BLaER1 treated with 17β-estradiol and CSF1 and Interleukin-3, amounts not matched to agents 10 nM and 100 nM (cell line): ENCODE data around the gene CFAP141.

Experiments used
- H3K27ac ChIP-seq, 11 experiments: shearing (Covaris generic); formaldehyde crosslinking; 2 replicates each; pipeline ENCODE4 v1.8.1; 2022
- H3K27me3 ChIP-seq, 11 experiments: shearing (Covaris generic); formaldehyde crosslinking; 2 replicates each; pipeline ENCODE4 v1.8.1; 2022
- H3K36me3 ChIP-seq, 11 experiments: shearing (Covaris generic); formaldehyde crosslinking; 2 replicates each; pipeline ENCODE4 v1.8.1; 2022
- H3K4me1 ChIP-seq, 10 experiments: shearing (Covaris generic); formaldehyde crosslinking; 2 replicates each; pipeline ENCODE4 v1.8.1; 2022
- H3K4me2 ChIP-seq, 11 experiments: shearing (Covaris generic); formaldehyde crosslinking; 2 replicates each; pipeline ENCODE4 v1.8.1; 2022
- H3K4me3 ChIP-seq, 10 experiments: shearing (Covaris generic); formaldehyde crosslinking; 2 replicates each; pipeline ENCODE4 v1.8.1; 2022
- H3K9ac ChIP-seq, 11 experiments: shearing (Covaris generic); formaldehyde crosslinking; 2 replicates each; pipeline ENCODE4 v1.8.1; 2022
- H3K9me3 ChIP-seq, 11 experiments: shearing (Covaris generic); formaldehyde crosslinking; replicated peaks in 1 of 11; 2 replicates each; pipeline ENCODE4 v1.8.1; 2022
- H4K20me1 ChIP-seq, 11 experiments: shearing (Covaris generic); formaldehyde crosslinking; 2 replicates each; pipeline ENCODE4 v1.8.1; 2022
- Cebpa-rat ChIP-seq, 11 experiments: shearing (Covaris generic); IDR thresholded peaks; 2 replicates each; pipeline ENCODE4 v1.8.1; 2022

The CFAP141 gene

DNA sequence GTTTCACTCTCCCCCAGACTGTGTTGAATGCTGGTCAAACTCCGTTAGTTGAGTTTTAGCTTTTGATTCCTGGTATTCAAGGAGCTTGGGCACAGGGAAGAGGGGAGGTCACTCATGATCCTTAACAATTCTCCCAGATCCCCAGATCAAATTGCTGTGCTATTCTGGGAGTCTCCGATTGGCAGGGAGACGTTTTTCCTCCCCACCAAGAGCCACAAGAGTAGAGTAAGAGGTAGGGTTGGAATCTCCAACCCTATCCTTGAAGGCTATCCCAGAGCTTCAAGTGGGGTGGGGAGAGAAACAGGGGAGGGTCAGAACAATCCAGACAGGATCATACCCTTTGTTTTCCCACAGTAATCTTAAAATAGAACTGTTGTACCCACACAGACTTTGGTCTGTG, 13.7 kb downstream of the CFAP141 start:
- Histone ChIP-seq H3K9ac (peak overlapping the region in 9 of 11 experiments; percentile 8 to 61 (median 41); a peak in 12 of 22 replicates), H3K27ac (peak overlapping the region in 10 of 11 experiments; percentile 39 to 75 (median 68); a peak in 19 of 22 replicates), H3K9me3 (no peaks in the 10 kb centered on the region), H3K27me3 (no peaks in the 10 kb centered on the region), H3K36me3 (no peaks in the 10 kb centered on the region), H3K4me2 (peak overlapping the region; percentile 50 to 84 (median 74)), H3K4me3 (no peak overlapping the region), H4K20me1 (no peaks in the 10 kb centered on the region), H3K4me1 (peaks cover 15 to 44% (median 27%) of the 10 kb centered on the region in 10 experiments)
- TF ChIP-seq Cebpa-rat (IDR thresholded peaks at IDR 0.05) = no peak

DNA sequence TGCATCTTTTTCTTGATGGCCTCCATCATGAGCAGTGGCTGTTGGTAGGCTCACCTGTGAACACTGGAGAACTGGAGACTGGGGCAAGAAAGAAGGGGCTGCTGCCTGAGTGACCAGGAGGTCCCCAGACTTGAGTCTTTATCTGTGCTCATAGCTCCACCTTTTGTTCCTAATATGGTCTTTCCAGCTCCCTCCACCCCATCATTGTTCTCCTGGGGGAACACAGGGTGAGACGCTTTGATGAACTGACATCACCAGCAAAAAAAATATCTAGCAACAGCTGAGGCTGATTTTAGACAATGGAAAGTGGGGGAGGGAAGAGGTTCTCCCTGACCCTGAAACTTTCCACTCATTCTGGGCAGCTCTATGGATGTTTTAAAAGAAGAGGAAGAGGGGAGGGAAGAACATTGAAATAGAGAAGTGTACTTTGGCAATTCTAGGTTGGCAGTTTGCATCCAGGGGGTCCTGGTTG, 14.1 kb downstream of the CFAP141 start, which contains the start of gene TPM3:
Gene TPM3 (minus strand): TSS at position 111 of the 472 bp plus-strand sequence. CDS start 82 bp downstream, at position 29.
- H3K4me2 ChIP-seq = peak within 1 kb of the TSS; percentile 50 to 84 (median 74)
- no peaks in the 10 kb centered on the region for H3K27me3 ChIP-seq
- peaks cover 15 to 44% (median 27%) of the 10 kb centered on the region in 10 experiments for H3K4me1 ChIP-seq
- no peaks in the 10 kb centered on the region for H3K36me3 ChIP-seq
- H3K9ac ChIP-seq = peak within 1 kb of the TSS in 9 of 11 experiments; percentile 8 to 61 (median 41); a peak in 13 of 22 replicates
- no peaks in the 10 kb centered on the region for H3K9me3 ChIP-seq
- H3K27ac ChIP-seq = peak within 1 kb of the TSS in 10 of 11 experiments; percentile 39 to 75 (median 68); a peak in 19 of 22 replicates
- no peaks in the 10 kb centered on the region for H4K20me1 ChIP-seq
- H3K4me3 ChIP-seq = no peak within 1 kb of the TSS
- no peak for TF ChIP-seq Cebpa-rat (IDR thresholded peaks at IDR 0.05)

DNA sequence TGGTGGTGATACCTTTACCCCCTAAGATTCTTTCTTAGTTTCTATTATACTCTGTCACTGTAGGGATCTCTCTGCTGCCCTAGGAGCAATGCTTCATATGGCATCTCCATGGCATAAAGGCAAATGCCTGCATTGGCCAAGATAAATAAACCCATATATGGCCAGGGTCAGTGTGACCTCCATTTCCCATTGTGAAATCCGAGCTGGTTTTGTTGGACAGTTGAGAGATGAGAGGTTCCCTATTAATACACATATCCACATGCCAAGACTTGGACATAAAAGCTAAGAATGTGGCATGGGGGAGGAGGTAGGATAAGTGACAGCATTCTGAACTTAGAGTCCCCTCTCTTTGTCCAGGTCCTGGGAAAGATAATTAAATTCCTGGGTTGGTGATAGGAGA, 15.6 kb downstream of the CFAP141 start:
- Histone ChIP-seq H3K9ac (no peak overlapping the region), H3K4me1 (peaks cover 15 to 44% (median 27%) of the 10 kb centered on the region in 10 experiments), H3K27ac (no peak overlapping the region), H3K4me2 (no peak overlapping the region), H3K27me3 (no peaks in the 10 kb centered on the region), H3K4me3 (no peak overlapping the region), H3K36me3 (no peaks in the 10 kb centered on the region), H4K20me1 (no peaks in the 10 kb centered on the region), H3K9me3 (no peaks in the 10 kb centered on the region)
- no peak for TF ChIP-seq Cebpa-rat (IDR thresholded peaks at IDR 0.05)

DNA sequence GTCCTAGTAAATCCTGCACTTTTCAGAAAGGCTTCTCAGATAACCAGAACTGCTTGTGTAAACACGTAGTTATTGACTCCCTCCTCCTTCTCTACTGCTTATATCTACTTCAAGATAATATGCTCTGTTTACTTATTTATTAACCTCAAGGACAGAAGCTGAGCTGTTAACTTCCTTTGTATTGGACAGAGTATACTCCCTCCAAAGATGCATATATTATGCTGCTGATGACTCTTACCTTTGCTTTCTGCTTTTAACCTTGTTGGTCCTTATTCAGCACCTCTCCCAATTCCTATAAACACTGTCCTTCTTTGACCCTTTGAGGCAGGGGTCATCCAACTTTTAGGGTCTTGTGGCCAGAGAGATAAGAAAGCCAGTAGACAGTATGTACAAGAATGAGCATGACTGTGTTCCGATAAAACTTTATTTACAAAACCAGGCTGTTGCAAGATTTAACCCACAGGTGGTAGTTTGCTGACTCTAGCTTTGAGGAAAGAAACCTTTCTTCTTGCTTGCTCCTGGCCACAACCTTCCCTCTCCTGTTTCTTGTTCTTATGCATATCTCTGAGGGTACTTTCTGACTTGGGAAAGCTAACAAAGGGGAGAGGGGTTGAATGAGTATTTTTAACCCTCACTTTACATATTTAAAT, 19.2 kb downstream of the CFAP141 start:
- Histone ChIP-seq H3K36me3 (no peaks in the 10 kb centered on the region), H3K27me3 (no peaks in the 10 kb centered on the region), H4K20me1 (peaks cover 2 to 10% (median 4%) of the 10 kb centered on the region in 11 experiments; a peak in 21 of 22 replicates), H3K4me3 (no peak overlapping the region), H3K9me3 (no peaks in the 10 kb centered on the region), H3K27ac (no peak overlapping the region), H3K4me1 (peaks cover 12 to 26% (median 20%) of the 10 kb centered on the region in 10 experiments), H3K4me2 (no peak overlapping the region), H3K9ac (no peak overlapping the region; a peak in 2 of 22 replicates)
- no peak for TF ChIP-seq Cebpa-rat (IDR thresholded peaks at IDR 0.05)

DNA sequence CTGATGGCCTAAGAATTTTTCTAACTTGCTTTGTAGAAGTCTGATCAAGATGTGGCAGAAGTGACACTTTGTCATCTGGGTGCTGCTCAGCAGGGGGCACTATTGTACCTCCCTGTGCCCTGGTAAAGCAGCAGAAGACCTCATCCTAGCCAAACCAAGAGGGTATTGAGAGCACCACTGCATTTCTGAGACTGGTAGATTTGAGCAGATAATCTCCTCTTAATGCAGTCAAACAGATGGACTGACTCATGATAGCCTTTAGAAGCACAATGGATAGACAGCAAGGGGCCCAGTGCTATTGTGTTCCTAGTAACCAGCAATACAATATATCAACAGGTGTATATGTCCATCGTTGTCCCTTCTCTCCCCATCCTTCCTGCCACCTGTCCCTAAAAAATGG, 20.0 kb downstream of the CFAP141 start:
- Histone ChIP-seq H3K9ac (no peak overlapping the region), H3K4me2 (no peak overlapping the region), H3K36me3 (peaks cover 0 to 7% (median 2%) of the 10 kb centered on the region in 11 experiments; a peak in 10 of 22 replicates), H4K20me1 (peaks cover 10 to 18% (median 12%) of the 10 kb centered on the region in 11 experiments), H3K27ac (no peak overlapping the region), H3K27me3 (no peaks in the 10 kb centered on the region), H3K4me1 (peaks cover 11 to 18% (median 14%) of the 10 kb centered on the region in 10 experiments), H3K4me3 (no peak overlapping the region), H3K9me3 (no peaks in the 10 kb centered on the region)
- no peak for TF ChIP-seq Cebpa-rat (IDR thresholded peaks at IDR 0.05)

DNA sequence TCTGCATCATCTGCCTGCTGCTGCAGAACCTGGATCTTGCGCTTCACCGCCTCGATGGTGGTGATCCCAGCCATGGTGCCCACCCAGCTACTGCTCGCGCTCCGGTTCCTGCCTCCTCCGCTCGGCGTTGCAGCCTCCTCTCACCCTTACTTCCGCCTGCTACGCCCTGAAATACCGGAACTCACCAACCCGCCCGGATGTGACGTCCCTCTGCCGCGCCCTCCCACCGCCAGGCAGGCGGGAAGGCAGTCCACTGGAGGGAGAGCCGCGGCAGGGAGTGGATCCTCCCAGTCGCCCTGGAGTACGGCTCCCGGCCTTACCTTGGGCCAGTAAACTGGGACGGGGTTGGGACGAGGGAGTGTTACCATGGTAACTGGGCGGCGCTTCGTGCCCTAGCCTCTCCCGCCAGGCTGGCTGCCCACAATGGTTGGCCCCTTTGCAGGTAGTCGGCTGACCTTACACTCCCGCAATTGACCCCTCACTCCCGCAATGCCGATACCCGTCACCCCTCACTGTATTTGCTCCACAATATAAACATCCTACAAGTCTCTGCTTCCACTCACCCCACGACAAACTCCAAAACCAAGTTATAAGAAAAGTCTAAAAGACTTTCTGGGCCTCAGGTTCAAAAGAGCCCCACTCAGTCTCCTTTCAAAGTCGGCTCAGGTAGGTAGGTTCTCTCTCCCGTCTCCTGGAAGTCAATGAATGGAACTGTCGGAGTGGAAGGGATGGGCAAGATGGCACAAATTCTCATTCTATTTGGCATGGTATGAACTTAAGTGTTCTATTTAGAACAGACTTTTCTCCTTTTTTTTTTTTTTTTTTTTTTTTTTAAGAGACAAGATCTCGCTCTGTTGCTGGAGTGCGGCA, 22.9 kb downstream of the CFAP141 start:
- peak overlapping the region; percentile 82 to 96 (median 90) for H3K4me3 ChIP-seq
- H3K4me2 ChIP-seq = peak overlapping the region; percentile 83 to 99 (median 94)
- H3K36me3 ChIP-seq = peaks cover 11 to 36% (median 30%) of the 10 kb centered on the region in 11 experiments
- TF ChIP-seq Cebpa-rat (IDR thresholded peaks at IDR 0.05) = no peak
- peaks cover 39 to 47% (median 40%) of the 10 kb centered on the region in 11 experiments for H4K20me1 ChIP-seq
- no peaks in the 10 kb centered on the region for H3K27me3 ChIP-seq
- no peaks in the 10 kb centered on the region for H3K9me3 ChIP-seq
- peaks cover 29 to 45% (median 40%) of the 10 kb centered on the region in 10 experiments for H3K4me1 ChIP-seq
- H3K27ac ChIP-seq = peak overlapping the region; percentile 82 to 97 (median 93)
- H3K9ac ChIP-seq = peak overlapping the region; percentile 84 to 97 (median 91)

- peak overlapping the region; percentile 82 to 97 (median 93) for H3K27ac ChIP-seq
- peak overlapping the region; percentile 83 to 99 (median 96); a peak in 21 of 22 replicates for H3K4me2 ChIP-seq
- peaks cover 46 to 55% (median 48%) of the 10 kb centered on the region in 11 experiments for H4K20me1 ChIP-seq
- H3K4me3 ChIP-seq = peak overlapping the region; percentile 82 to 96 (median 90)
- peak overlapping the region; percentile 84 to 97 (median 91) for H3K9ac ChIP-seq
- H3K4me1 ChIP-seq = peaks cover 37 to 53% (median 47%) of the 10 kb centered on the region in 10 experiments
- no peak for TF ChIP-seq Cebpa-rat (IDR thresholded peaks at IDR 0.05)
- H3K27me3 ChIP-seq = no peaks in the 10 kb centered on the region
- peaks cover 11 to 43% (median 38%) of the 10 kb centered on the region in 11 experiments for H3K36me3 ChIP-seq
- H3K9me3 ChIP-seq = no peaks in the 10 kb centered on the region
Observed at GRCh38 chr1:154182344-154183045, 23.6 kb downstream of the CFAP141 start.

GRCh38 chr1:154181944-154182343, 24.2 kb downstream of the CFAP141 start:
- H3K4me2 ChIP-seq = peak overlapping the region; percentile 83 to 99 (median 96)
- no peaks in the 10 kb centered on the region for H3K27me3 ChIP-seq
- peak overlapping the region; percentile 84 to 97 (median 91) for H3K9ac ChIP-seq
- peak overlapping the region; percentile 82 to 96 (median 90) for H3K4me3 ChIP-seq
- no peaks in the 10 kb centered on the region for H3K9me3 ChIP-seq
- peak overlapping the region; percentile 82 to 97 (median 93) for H3K27ac ChIP-seq
- H3K36me3 ChIP-seq = peaks cover 15 to 49% (median 43%) of the 10 kb centered on the region in 11 experiments
- H4K20me1 ChIP-seq = peaks cover 52 to 60% (median 54%) of the 10 kb centered on the region in 11 experiments
- peaks cover 43 to 58% (median 53%) of the 10 kb centered on the region in 10 experiments for H3K4me1 ChIP-seq
- TF ChIP-seq Cebpa-rat (IDR thresholded peaks at IDR 0.05) = no peak
